ENCODE measurements around the gene COL6A2.
"Not testable (repeated sequence)": the region's sequence is repeated elsewhere in the genome, so short reads cannot be mapped to it uniquely, and the experiment has no call there.

Gene COL6A2

GRCh38 chr21:46095083-46095719 lies 2.7 kb upstream of the COL6A2 start:
- DNase-seq: peak; percentile 47

DNA sequence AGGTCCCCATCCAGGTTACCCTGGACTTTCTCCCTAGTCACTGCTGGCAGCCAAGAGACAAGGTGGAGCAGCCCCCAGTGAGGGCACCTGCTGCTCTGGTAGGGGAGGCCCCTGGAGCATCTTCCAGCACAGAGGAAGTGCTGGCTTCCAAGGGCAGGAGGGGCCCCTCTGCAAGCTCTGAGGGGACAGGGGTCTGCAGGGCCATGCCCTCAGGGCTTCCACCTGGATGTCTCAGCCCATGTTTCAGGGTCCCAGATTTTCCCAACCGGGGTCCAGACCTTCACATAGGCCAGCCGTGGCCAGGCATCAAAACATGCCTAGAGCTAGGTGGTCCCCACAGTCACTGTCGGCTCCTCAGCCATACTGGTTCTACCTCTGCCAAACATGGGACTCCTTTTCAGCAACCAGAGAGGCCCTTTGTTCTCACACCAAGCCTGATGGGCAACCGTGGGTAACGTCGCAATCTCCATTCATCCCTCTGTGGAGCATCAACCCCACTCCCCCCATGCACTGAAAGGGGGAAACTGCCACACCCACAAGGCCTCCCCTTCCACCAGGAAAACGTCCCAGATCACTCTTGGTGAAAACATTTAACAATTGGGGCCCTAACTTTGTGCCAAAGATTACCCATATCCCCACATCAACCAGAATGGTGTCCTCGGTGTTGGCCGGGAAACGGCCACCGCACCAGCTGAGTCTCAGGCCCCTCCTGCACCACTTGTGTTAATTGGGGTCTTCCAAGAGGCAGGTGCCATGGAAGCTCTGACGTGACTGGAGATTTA lies 1.9 kb upstream of the COL6A2 start:
- peak; percentile 18 for DNase-seq

- DNase-seq: peak; percentile 19
Measured at GRCh38 chr21:46096596-46097335, 1.1 kb upstream of the COL6A2 start.

DNA sequence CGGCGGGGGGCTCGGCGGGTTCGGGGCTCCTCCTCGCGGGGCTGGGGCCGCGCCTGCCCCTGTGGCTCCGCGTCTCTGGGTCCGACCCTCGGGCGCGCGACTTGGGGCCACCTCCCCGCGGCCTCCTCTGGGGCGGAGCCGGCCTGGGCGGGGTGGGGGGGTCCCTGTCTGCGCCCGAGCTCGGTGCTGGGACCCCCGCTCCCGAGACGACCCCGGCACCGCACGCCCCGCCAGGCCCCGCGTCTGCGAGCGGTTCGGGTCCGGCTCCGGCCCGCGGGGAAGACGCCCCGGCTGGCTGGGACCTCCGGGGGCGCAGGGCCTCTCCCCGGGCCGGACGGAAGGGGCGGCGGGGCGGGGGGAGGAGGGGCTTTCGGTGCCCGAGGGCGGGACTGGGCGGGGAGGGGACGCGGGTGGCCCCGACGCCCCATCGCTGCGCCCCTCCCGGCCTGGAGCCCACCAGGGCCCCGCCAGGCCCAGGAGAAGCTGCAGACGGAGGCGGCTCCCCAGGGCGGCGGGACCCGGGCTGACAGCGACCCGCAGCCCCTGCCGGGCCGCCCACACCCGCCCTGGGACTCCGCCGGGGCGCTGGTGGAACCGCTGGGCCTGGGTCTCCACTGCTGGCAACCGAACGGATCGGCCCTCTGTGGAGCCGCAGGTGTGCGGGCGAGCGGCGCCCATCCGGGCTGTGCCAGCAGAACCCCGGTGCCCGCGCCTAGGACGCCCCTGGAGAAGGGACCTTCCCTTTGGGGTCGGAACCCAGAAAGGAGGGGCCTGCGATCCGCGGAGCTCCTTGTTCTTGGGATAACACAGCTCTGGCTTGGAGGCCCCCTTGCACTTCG lies 610 bp downstream of the COL6A2 start:
- DNase-seq: peak; percentile 67

DNA sequence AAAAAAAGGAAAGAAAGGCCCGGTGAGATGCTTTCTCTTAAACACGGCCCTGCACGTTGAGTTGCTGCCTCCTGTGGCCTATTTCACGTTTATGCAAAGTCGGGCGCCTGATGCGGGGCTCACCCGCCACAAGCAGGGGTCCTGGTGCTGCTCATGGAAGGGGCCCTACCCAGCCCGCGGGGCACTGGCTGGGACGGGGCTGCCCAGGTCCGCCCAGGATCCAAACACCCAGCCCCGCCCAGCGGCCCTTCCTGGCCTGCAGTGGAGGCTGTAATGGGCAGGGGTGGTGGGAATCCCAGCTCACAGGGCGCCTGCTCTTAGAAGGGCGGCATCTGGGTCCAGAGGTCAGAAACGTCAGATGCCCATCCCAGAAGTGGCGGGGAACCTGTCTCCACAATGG lies 1.6 kb downstream of the COL6A2 start:
- DNase-seq: peak; percentile 55

GRCh38 chr21:46100020-46100419 lies 2.1 kb downstream of the COL6A2 start:
- no peak for DNase-seq

GRCh38 chr21:46100426-46100825 lies 2.5 kb downstream of the COL6A2 start:
- peak; percentile 18 for DNase-seq

GRCh38 chr21:46100906-46101305 lies 3.0 kb downstream of the COL6A2 start:
- no peak for DNase-seq

DNA sequence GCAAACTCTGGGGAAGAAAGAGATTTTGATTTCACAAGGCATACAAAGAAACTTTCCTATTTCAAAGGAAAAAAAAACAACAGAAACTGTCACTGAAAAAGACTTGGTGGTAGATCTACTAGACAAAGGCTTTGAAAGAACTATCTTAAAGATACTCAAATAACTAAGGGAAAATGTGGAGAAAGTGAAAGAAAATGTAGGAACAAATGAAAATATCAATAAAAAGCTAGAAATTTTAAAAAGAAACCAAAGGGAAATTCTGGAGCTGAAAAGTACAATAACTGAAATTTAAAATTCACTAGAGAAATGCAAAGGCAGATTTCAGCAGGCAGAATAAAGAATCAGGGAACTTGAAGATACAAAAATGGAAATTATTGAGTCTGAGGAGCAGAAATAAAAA lies 6.2 kb downstream of the COL6A2 start:
- no peak for DNase-seq

GRCh38 chr21:46107376-46107775 lies 9.5 kb downstream of the COL6A2 start:
- not testable (repeated sequence) for DNase-seq

DNA sequence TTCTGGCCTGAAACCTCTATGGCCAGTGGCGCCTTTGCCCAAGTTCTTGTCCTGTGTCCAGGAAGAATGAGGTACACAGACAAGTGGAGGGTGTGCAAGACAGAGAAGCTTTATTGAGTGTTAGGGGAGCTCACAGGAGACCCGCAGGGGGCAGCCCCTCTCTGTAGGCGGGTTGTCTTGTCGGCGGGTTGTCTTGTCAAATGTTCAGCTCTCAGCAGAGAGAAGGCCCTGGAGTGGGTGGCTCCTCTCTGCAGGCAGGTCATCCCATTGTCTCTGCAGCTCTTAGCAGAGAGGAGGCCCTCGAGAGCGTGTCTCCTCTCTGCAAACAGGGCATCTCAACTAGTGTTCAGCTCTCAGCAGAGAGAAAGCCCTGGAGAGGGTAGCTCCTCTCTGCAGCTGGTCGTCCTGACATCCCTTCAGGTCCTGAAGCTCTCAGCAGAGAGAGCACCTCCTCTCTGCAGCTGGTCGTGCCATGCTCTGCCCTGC lies 11.0 kb downstream of the COL6A2 start:
- no peak for DNase-seq

- DNase-seq: peak; percentile 20
Measured at GRCh38 chr21:46109313-46110221, 11.7 kb downstream of the COL6A2 start.

DNA sequence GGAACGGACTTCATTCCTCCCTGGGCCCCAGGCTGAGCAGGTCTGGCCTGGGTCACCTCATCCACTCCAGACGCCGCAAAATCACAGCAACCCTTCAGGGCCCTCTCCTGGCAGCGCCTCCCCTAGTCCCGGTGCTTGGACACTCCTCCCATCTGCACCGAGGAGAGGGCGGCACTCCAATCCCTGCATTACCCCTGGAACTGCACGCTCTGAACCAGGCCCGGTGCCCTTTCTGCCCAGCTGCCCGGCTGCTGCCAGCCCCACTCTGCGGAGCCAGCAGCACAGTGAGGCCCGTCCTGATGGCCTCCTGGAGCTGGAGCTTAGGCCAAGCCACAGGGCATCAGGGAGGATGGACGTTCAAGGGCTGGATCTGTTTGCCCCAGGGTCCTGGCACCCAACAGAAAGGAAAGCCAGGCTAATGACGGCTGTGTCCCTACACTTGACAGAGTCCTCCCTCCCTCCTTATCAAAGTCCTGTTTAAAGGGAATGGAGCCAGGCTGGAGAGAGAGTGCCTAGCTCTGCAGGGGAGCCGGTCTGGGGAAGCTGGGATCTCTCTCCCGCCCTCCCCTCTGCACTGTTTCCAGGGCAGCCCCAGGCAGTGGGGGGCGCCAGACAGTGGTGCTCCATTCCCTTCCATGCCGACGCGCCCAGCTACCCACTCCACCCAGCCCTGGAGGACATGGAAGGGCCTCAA lies 12.7 kb downstream of the COL6A2 start:
- peak; percentile 35 for DNase-seq

DNA sequence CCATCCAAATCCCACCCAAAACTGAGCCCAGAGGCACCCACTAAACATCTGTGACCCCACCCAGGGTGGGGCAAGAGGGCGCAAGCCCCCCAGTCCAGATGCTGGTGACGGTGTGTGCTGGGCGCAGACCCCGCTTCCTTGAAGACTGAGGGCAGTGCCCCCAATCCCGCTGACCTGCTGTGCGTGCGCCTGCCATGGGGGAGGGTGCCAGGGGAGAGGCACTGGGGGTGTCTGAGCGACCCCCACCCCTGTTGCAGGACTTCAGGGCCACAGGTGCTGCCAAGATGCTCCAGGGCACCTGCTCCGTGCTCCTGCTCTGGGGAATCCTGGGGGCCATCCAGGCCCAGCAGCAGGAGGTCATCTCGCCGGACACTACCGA lies 13.3 kb downstream of the COL6A2 start:
- peak; percentile 19 for DNase-seq

DNA sequence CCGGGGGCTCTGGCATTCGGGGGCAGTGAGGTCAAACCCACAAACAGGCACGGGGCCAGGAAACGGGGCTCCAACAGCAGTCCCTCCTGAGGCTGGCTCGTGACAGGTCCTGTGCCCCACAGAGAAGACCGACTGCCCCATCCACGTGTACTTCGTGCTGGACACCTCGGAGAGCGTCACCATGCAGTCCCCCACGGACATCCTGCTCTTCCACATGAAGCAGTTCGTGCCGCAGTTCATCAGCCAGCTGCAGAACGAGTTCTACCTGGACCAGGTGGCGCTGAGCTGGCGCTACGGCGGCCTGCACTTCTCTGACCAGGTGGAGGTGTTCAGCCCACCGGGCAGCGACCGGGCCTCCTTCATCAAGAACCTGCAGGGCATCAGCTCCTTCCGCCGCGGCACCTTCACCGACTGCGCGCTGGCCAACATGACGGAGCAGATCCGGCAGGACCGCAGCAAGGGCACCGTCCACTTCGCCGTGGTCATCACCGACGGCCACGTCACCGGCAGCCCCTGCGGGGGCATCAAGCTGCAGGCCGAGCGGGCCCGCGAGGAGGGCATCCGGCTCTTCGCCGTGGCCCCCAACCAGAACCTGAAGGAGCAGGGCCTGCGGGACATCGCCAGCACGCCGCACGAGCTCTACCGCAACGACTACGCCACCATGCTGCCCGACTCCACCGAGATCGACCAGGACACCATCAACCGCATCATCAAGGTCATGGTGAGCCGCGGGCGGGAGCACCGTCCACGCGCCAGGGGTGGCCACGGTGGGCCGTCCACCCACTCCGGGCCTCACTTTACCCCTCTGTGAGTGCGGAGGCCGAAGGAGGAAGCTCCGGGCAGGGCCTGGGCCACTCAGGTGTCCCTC lies 14.2 kb downstream of the COL6A2 start:
- DNase-seq: peak; percentile 21

GRCh38 chr21:46112725-46113215 lies 14.9 kb downstream of the COL6A2 start:
- DNase-seq: no peak

GRCh38 chr21:46113497-46114176 lies 15.7 kb downstream of the COL6A2 start:
- DNase-seq: no peak

- DNase-seq: peak; percentile 24
Measured at GRCh38 chr21:46114963-46115362, 17.1 kb downstream of the COL6A2 start.
